Gastroesophageal sphincter (tissue), 4 donors: ENCODE data around the gene BCR. TPM values are rescaled to one million over a fixed set of nuclear protein-coding genes. Genes with fewer than 3 reads are reported as not detected.

Experiments used
- ATAC-seq: fragments of 150-250 bp; one replicate; pipeline ENCODE4 v1.9.1; 2016; ENCODE audit warnings: mild to moderate bottlenecking, moderate library complexity
- H3K27ac ChIP-seq, 4 donors: fragments of 200-600 bp; sonication (generic) in 3 of 4; 1 replicate in 3 of 4; 2 replicates in 1 of 4; pipeline ENCODE4 v1.5.1; 2016 to 2019
- H3K27me3 ChIP-seq: fragments of 200-600 bp; sonication (generic); one replicate; pipeline ENCODE4 v1.5.1; 2019
- H3K36me3 ChIP-seq, 2 donors: fragments of 200-600 bp; sonication (generic); one replicate each; pipeline ENCODE4 v1.5.1; 2019; ENCODE audit warnings: control low read depth in 1 of 2
- H3K4me1 ChIP-seq, 3 donors: fragments of 200-600 bp; sonication (generic); 1 replicate in 2 of 3; 2 replicates in 1 of 3; pipeline ENCODE4 v1.5.1; 2016 to 2019; ENCODE audit warnings: control low read depth in 2 of 3
- H3K4me3 ChIP-seq, 2 donors: fragments of 200-600 bp; sonication (generic); one replicate each; pipeline ENCODE4 v1.5.1; 2019; ENCODE audit warnings: mild to moderate bottlenecking in 1 of 2, moderate library complexity in 1 of 2
- H3K9me3 ChIP-seq, 3 donors: fragments of 200-600 bp; sonication (generic); one replicate each; pipeline ENCODE4 v1.5.1; 2017 to 2019; ENCODE audit warnings: control low read depth in 2 of 3
- EP300 ChIP-seq: sonication (generic); formaldehyde crosslinking; IDR thresholded peaks from one replicate; pipeline ENCODE4 v1.6.1; 2017; ENCODE audit warnings: antibody characterized with exemption, mild to moderate bottlenecking
- POLR2A ChIP-seq, 2 donors: fragments of 450-650 bp; IDR thresholded peaks; one replicate each; pipeline ENCODE4 v1.6.1; 2017; ENCODE audit warnings: antibody characterized with exemption in 2 of 2, mild to moderate bottlenecking in 2 of 2, moderate library complexity in 1 of 2
- POLR2AphosphoS5 ChIP-seq: sonication (generic); formaldehyde crosslinking; IDR thresholded peaks from one replicate; pipeline ENCODE4 v1.6.1; 2017; ENCODE audit warnings: antibody characterized with exemption
- WGBS, 2 donors: methylation state at CpG; one replicate each; pipeline ENCODE4 v1.1.5; 2018; ENCODE audit warnings: low coverage in 1 of 2; 5-methylcytosine and 5-hydroxymethylcytosine counted together
- total RNA-seq, 4 donors: library from RNA; depleted of rRNA; stranded (reverse); fragments of >200 nt; gene quantifications; one replicate each; pipeline ENCODE4 v1.1.0, GENCODE V29; 2016
- TF ChIP-seq, protein P1 (sequence below), 4 experiments: fragments of 200-600 bp in 2 of 4; fragments of 450-650 bp in 2 of 4; sonication (generic) in 1 of 4; IDR thresholded peaks; one replicate each; pipeline ENCODE4 v1.5.1; 2017 to 2019; ENCODE audit warnings: antibody characterized with exemption in 4 of 4, mild to moderate bottlenecking in 2 of 4, moderate library complexity in 2 of 4

BCR gene
- total RNA-seq, 4 donors from 2014 or later, result 39.2 to 81.1 (median 46.2) TPM

DNA sequence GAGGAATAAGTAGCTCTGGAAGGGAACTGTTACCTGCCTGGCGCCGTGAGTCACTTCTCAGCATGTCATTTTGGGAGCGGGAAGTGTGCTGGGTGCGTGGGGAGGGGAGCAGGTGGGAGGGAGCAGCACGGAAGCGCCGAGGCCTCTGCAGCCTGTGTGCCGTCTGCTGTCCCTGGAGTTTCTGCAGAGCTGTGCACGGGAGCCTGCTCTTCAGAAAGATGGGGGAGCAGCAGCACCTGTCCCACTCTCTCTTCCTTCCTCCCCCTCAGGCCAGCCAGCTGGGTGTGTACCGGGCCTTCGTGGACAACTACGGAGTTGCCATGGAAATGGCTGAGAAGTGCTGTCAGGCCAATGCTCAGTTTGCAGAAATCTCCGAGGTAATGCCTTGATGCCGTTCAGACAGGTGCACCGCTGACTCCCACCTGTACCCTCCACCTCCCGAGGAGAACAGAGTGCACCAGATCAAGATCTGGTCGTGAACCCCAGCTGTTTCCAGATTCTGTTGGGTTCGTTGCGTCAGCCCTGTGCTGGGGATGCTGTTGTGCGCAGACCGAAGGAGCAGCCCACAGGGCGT, 87.9 kb downstream of the BCR start:
- Histone ChIP-seq H3K27ac (no peak overlapping the region), H3K27me3 (no peaks in the 10 kb centered on the region), H3K4me3 (no peak overlapping the region), H3K4me1 (peaks cover 0 to 19% (median 0%) of the 10 kb centered on the region in 3 donors), H3K36me3 (peaks cover 0 to 97% of the 10 kb centered on the region in 2 donors), H3K9me3 (no peaks in the 10 kb centered on the region)
- no peak for TF ChIP-seq EP300
- TF ChIP-seq, protein P1, sequence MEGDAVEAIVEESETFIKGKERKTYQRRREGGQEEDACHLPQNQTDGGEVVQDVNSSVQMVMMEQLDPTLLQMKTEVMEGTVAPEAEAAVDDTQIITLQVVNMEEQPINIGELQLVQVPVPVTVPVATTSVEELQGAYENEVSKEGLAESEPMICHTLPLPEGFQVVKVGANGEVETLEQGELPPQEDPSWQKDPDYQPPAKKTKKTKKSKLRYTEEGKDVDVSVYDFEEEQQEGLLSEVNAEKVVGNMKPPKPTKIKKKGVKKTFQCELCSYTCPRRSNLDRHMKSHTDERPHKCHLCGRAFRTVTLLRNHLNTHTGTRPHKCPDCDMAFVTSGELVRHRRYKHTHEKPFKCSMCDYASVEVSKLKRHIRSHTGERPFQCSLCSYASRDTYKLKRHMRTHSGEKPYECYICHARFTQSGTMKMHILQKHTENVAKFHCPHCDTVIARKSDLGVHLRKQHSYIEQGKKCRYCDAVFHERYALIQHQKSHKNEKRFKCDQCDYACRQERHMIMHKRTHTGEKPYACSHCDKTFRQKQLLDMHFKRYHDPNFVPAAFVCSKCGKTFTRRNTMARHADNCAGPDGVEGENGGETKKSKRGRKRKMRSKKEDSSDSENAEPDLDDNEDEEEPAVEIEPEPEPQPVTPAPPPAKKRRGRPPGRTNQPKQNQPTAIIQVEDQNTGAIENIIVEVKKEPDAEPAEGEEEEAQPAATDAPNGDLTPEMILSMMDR (IDR thresholded peaks at IDR 0.05), result no peak
- no peak for TF ChIP-seq POLR2AphosphoS5
- TF ChIP-seq POLR2A (IDR thresholded peaks at IDR 0.05), result no peak
- ATAC-seq, result no peak
- 82 to 100% methylated on average over 1 to 10 of the region's 22 CpGs for WGBS, 2 donors

GRCh38 chr22:23268877-23269276, 88.6 kb downstream of the BCR start:
- peaks cover 0 to 97% of the 10 kb centered on the region in 2 donors for H3K36me3 ChIP-seq
- H3K27me3 ChIP-seq, result no peaks in the 10 kb centered on the region
- TF ChIP-seq POLR2AphosphoS5 (no peak), POLR2A (IDR thresholded peaks at IDR 0.05) (peak in 1 of 2 donors; percentile 10), EP300 (no peak)
- H3K9me3 ChIP-seq, result no peaks in the 10 kb centered on the region
- no peak for ATAC-seq
- 60% methylated on average over 1 of the region's 7 CpGs; no CpG with 5 or more reads in 1 of the 2 donors for WGBS, 2 donors
- no peak overlapping the region for H3K4me3 ChIP-seq
- peaks cover 0 to 19% (median 0%) of the 10 kb centered on the region in 3 donors for H3K4me1 ChIP-seq
- H3K27ac ChIP-seq, result no peak overlapping the region

GRCh38 chr22:23269441-23270211, 89.3 kb downstream of the BCR start:
- peaks cover 0 to 13% (median 0%) of the 10 kb centered on the region in 3 donors for H3K4me1 ChIP-seq
- WGBS, 2 donors, result 86 to 91% methylated on average over 8 to 13 of the region's 18 CpGs
- TF ChIP-seq, protein P1 (IDR thresholded peaks at IDR 0.05), result no peak
- no peak for TF ChIP-seq POLR2A (IDR thresholded peaks at IDR 0.05)
- no peak for TF ChIP-seq POLR2AphosphoS5
- no peak for TF ChIP-seq EP300
- no peaks in the 10 kb centered on the region for H3K9me3 ChIP-seq
- ATAC-seq, result no peak
- H3K27me3 ChIP-seq, result no peaks in the 10 kb centered on the region
- H3K36me3 ChIP-seq, result peaks cover 0 to 97% of the 10 kb centered on the region in 2 donors
- no peak overlapping the region for H3K4me3 ChIP-seq
- H3K27ac ChIP-seq, result no peak overlapping the region

DNA sequence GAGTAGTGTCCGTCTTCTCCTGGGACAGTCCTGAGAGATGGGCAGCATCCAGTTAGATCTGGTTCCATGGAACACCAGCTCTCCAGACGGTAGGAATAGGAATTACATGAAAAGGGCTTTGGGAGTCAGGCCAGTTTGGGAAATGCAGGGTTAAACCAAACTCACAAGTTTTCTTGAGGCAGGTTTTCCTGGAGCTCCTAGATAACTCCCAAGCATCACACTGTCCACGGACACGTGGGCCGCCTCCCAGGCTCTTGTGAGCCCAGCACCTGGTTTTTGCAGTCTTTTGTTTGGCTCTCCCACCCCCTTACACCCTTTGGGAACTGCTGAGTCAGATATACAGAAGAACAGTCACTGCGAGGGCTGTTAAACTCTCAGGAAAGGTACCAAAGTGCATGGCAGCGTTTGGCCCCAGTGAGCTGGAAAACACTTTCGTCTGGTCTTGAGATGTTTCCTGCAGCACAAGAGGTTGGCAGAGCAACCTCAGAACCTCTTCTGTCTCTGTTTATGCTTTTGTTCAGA, 90.0 kb downstream of the BCR start:
- no peak for ATAC-seq
- H3K4me1 ChIP-seq, result peaks cover 0 to 8% (median 0%) of the 10 kb centered on the region in 3 donors
- H3K27ac ChIP-seq, result no peak overlapping the region
- TF ChIP-seq, protein P1 (IDR thresholded peaks at IDR 0.05), result no peak
- no peak for TF ChIP-seq POLR2AphosphoS5
- no peak for TF ChIP-seq EP300
- TF ChIP-seq POLR2A (IDR thresholded peaks at IDR 0.05), result no peak
- peaks cover 0 to 97% of the 10 kb centered on the region in 2 donors for H3K36me3 ChIP-seq
- no peaks in the 10 kb centered on the region for H3K9me3 ChIP-seq
- H3K4me3 ChIP-seq, result no peak overlapping the region
- WGBS, 2 donors, result 53 to 60% methylated on average over 5 to 8 of the region's 8 CpGs
- H3K27me3 ChIP-seq, result no peaks in the 10 kb centered on the region

DNA sequence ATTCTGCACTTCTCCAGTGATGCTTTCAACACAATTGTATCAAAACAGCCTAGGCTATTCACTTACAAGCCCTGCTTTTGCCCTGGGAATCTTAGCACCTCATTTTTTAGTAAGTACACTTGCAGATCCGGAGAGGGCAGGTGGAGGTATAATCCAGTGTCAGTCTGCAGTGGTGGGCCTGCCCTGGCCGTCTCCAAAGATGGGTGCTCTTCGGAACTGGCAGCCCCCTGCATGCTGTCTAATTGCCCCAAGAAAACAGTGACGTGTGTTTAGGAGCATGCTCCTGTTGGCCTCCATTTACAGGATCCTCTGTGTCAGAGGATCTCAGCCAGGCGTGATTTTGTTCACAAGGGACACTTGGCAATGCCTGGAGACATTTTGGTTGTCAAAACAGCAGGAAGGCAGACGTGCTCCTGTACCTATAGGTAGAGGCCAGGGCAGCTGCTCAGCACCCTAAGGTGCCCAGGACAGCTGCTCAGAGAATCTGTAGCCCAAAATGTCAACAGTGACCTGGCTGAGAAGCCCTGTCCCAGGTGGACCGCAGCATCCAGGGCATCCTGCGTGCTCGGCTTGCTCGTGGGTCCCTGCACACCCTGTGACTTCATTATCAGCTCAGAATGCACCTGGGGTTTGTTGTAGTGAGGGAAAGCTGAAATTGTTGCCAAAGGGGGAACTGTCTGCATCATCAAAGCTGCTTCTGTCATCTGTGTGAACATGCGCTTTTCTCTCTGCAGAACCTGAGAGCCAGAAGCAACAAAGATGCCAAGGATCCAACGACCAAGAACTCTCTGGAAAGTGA, 90.7 kb downstream of the BCR start:
- Histone ChIP-seq H3K27me3 (no peaks in the 10 kb centered on the region), H3K36me3 (peaks cover 0 to 98% of the 10 kb centered on the region in 2 donors), H3K9me3 (no peaks in the 10 kb centered on the region), H3K4me3 (no peak overlapping the region), H3K4me1 (peaks cover 0 to 7% (median 0%) of the 10 kb centered on the region in 3 donors), H3K27ac (no peak overlapping the region)
- no peak for ATAC-seq
- no peak for TF ChIP-seq EP300
- no peak for TF ChIP-seq POLR2A (IDR thresholded peaks at IDR 0.05)
- no peak for TF ChIP-seq POLR2AphosphoS5
- TF ChIP-seq, protein P1 (IDR thresholded peaks at IDR 0.05), result no peak
- WGBS, 2 donors, result 100% methylated on average over 1 of the region's 12 CpGs; no CpG with 5 or more reads in 1 of the 2 donors
